Thyroid gland (tissue), 4 donors: ENCODE measurements around the gene ADAMTS4. TPM values are rescaled to one million over a fixed set of nuclear protein-coding genes. Genes with fewer than 3 reads are reported as not detected.

Experiments
- DNase-seq, 2 donors: peaks; one replicate each; pipeline ENCODE4 v3.0.0-alpha.2; 2019
- H3K27ac ChIP-seq, 3 donors: fragments of 200-600 bp; sonication (generic); 1 replicate in 2 of 3; 2 replicates in 1 of 3; pipeline ENCODE4 v1.5.1; 2016 to 2019; ENCODE audit warnings: mild to moderate bottlenecking in 1 of 3, moderate library complexity in 1 of 3
- H3K27me3 ChIP-seq: fragments of 200-600 bp; sonication (generic); one replicate; pipeline ENCODE4 v1.5.1; 2019
- H3K36me3 ChIP-seq, 2 donors: fragments of 200-600 bp; sonication (generic); one replicate each; pipeline ENCODE4 v1.5.1; 2016 to 2019
- H3K4me1 ChIP-seq, 2 donors: fragments of 200-600 bp; sonication (generic); one replicate each; pipeline ENCODE4 v1.5.1; 2017 to 2019
- H3K4me3 ChIP-seq, 3 donors: fragments of 200-600 bp; sonication (generic); replicated peaks in 1 of 3; 1 replicate in 2 of 3; 2 replicates in 1 of 3; pipeline ENCODE4 v1.5.1; 2016; ENCODE audit warnings: mild to moderate bottlenecking in 1 of 3
- H3K9me3 ChIP-seq: fragments of 200-600 bp; sonication (generic); one replicate; pipeline ENCODE4 v1.5.1; 2017
- POLR2A ChIP-seq, 2 donors: fragments of 450-650 bp; IDR thresholded peaks; one replicate each; pipeline ENCODE4 v1.6.1; 2017; ENCODE audit warnings: antibody characterized with exemption in 2 of 2, mild to moderate bottlenecking in 2 of 2, moderate library complexity in 1 of 2
- WGBS, 2 donors: methylation state at CpG; one replicate each; pipeline ENCODE4 v1.1.5; 2017; 5-methylcytosine and 5-hydroxymethylcytosine counted together
- intact Hi-C: fragments of 100-400 bp; cut with DNase I; formaldehyde crosslinking; loops from one replicate; pipeline ENCODE4 v1.15.1; 2023
- total RNA-seq, 4 donors: library from RNA; depleted of rRNA; stranded (reverse); fragments of >200 nt; gene quantifications; one replicate each; pipeline ENCODE4 v1.2.3, GENCODE V29; 2016
- TF ChIP-seq, protein P1 (sequence below), 6 experiments: fragments of 200-600 bp in 3 of 6; fragments of 450-650 bp in 3 of 6; sonication (generic) in 3 of 6; IDR thresholded peaks; one replicate each; pipeline ENCODE4 v1.5.1; 2016 to 2019; ENCODE audit warnings: antibody characterized with exemption in 6 of 6, mild to moderate bottlenecking in 2 of 6, inconsistent platforms in 1 of 6, moderate library complexity in 1 of 6

ADAMTS4 gene
- total RNA-seq, 4 donors from 2014 or later, result 4.6 to 24.4 (median 9.4) TPM

DNA sequence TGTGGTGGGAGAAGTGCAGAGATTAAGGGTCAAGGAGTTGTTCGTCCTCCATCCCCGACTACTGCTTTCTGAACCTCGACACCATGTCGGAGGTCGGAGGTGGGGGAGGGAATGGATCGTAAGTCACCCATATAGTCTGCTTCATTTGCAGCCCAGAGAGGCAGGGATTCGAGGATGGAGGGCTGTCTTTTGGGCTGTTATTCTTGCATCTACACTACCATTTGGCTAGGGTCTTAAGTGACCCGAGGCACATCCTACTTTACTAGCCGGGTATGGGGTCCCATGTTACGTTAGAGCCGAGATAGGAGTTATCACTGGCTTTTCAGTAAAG is 39.0 kb downstream of the ADAMTS4 start:
- peak overlapping the region; percentile 76 to 93 (median 83) for H3K27ac ChIP-seq
- 5 to 10% methylated on average over 11 of the region's 11 CpGs for WGBS, 2 donors
- peak overlapping the region; percentile 88 to 97 (median 96) for H3K4me3 ChIP-seq
- intact Hi-C loops, result no loop called here
- DNase-seq, result no peak
- TF ChIP-seq, protein P1, sequence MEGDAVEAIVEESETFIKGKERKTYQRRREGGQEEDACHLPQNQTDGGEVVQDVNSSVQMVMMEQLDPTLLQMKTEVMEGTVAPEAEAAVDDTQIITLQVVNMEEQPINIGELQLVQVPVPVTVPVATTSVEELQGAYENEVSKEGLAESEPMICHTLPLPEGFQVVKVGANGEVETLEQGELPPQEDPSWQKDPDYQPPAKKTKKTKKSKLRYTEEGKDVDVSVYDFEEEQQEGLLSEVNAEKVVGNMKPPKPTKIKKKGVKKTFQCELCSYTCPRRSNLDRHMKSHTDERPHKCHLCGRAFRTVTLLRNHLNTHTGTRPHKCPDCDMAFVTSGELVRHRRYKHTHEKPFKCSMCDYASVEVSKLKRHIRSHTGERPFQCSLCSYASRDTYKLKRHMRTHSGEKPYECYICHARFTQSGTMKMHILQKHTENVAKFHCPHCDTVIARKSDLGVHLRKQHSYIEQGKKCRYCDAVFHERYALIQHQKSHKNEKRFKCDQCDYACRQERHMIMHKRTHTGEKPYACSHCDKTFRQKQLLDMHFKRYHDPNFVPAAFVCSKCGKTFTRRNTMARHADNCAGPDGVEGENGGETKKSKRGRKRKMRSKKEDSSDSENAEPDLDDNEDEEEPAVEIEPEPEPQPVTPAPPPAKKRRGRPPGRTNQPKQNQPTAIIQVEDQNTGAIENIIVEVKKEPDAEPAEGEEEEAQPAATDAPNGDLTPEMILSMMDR (IDR thresholded peaks at IDR 0.05), result no peak
- no peak for TF ChIP-seq POLR2A (IDR thresholded peaks at IDR 0.05)
- peaks cover 3 to 7% of the 10 kb centered on the region in 2 donors for H3K36me3 ChIP-seq
- H3K4me1 ChIP-seq, result peaks cover 6 to 27% of the 10 kb centered on the region in 2 donors
- no peaks in the 10 kb centered on the region for H3K9me3 ChIP-seq
- no peaks in the 10 kb centered on the region for H3K27me3 ChIP-seq

DNA sequence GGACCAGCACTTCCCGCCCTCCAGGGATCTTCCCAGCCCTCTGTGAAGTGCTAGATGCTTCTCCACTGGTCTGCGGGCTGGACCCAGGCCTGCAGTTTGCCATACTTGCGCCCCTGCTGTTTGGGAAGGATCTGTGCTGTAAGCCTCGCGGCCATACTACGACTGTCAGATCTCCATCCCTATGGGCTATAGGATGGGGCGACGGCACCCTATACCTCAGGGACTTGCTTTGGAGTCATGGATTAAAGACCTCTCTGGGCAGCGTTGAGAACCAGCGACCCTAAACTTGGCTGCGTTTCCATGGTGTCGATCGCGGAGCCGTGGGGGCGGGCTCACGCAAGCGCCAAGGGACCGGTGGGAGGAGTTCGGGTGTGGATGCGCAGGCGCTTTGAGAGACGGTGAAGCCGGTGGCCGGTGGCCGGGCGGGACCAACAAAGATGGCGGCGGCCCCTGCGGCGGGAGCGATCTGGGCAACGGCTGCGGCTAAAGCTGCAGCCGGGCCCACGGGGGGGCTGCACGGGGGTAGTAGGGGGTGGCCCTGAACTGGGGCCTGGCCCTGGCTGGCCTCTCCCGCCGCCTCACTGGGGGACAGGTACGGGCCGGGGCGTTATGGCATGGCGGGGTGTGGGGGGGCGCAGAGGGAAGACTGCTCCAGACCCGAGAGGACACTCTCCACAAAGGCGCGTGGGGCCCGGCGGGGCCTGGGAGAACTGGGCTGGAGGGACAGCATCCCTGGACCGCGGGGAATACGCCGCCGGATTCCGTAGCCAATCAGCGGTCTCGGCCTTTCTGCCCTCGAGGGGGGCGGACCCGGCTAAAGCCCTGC is 39.6 kb downstream of the ADAMTS4 start, which contains the start of gene USP21:
USP21 (plus strand) TSS at position 414 of the 826 bp plus-strand sequence. CDS start 1,141 bp downstream, outside the sequence.
- peak; percentile 91 to 93 for DNase-seq
- no peaks in the 10 kb centered on the region for H3K9me3 ChIP-seq
- intact Hi-C loops, result no loop called here
- H3K27ac ChIP-seq, result peak within 1 kb of the TSS; percentile 76 to 93 (median 83)
- TF ChIP-seq POLR2A (IDR thresholded peaks at IDR 0.05), result peak in 1 of 2 donors; percentile 77
- TF ChIP-seq, protein P1 (IDR thresholded peaks at IDR 0.05), result peak in 3 of 6 experiments; percentile 17 to 41 (median 30)
- peaks cover 12 to 32% of the 10 kb centered on the region in 2 donors for H3K4me1 ChIP-seq
- 1 to 3% methylated on average over 11 to 31 of the region's 60 CpGs for WGBS, 2 donors
- H3K36me3 ChIP-seq, result peaks cover 3 to 7% of the 10 kb centered on the region in 2 donors
- no peaks in the 10 kb centered on the region for H3K27me3 ChIP-seq
- H3K4me3 ChIP-seq, result peak within 1 kb of the TSS; percentile 88 to 97 (median 96)

DNA sequence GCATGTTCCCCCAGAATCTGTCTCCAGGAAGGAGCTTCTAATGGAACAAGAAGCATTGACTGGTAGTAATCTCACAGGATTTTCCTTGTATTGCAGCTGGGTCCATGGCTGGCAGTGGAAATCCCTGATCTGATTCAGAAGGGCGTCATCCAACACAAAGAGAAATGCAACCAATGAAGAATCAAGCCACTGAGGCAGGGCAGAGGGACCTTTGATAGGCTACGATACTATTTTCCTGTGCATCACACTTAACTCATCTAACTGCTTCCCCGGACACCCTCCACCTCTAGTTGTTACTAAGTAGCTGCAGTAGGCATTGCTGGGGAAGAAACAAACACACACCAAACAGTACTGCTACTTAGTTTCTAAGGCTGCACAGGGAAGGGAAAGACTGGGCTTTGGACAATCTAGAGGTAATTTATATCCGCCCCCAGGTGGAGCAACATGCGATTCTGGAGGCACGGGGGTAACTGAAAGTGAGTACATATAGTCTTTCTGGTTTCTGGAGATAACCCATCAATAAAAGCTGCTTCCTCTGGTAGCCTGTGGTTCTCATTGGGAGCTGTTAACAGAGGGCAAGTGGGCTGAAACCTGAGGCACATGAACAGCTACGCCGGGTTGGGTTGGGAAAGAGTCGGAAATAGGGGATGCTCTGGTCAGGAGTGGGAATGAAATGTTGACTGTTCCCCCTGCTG is 40.4 kb downstream of the ADAMTS4 start:
- H3K27me3 ChIP-seq, result no peaks in the 10 kb centered on the region
- peaks cover 3 to 7% of the 10 kb centered on the region in 2 donors for H3K36me3 ChIP-seq
- no peak for DNase-seq
- 73 to 76% methylated on average over 9 of the region's 9 CpGs for WGBS, 2 donors
- no peaks in the 10 kb centered on the region for H3K9me3 ChIP-seq
- no peak for TF ChIP-seq POLR2A (IDR thresholded peaks at IDR 0.05)
- TF ChIP-seq, protein P1 (IDR thresholded peaks at IDR 0.05), result no peak
- H3K4me1 ChIP-seq, result peaks cover 12 to 32% of the 10 kb centered on the region in 2 donors
- peak overlapping the region in 1 of 3 donors; percentile 96 for H3K4me3 ChIP-seq
- peak overlapping the region; percentile 76 to 93 (median 83) for H3K27ac ChIP-seq
- intact Hi-C loops, result no loop called here

DNA sequence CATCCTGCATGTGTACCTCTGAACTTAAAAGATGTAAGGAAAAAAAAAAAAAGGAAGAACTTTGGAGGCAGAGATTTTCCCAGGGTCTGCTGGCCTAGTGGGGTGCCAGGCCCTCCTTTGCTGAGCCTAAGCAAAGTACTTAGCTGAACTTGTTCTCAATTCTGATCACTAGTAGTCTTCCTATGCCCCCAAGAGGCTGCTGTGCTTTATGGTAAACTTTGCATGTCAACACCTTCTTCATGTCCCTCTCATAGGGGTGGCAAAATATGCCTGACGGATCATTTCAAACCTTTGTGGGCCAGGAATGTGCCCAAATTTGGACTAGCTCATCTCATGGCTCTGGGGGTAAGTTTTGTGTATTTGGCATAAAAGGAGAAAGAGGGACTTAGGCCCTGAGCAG is 41.0 kb downstream of the ADAMTS4 start:
- intact Hi-C loops, result no loop called here
- H3K36me3 ChIP-seq, result peaks cover 3 to 7% of the 10 kb centered on the region in 2 donors
- peaks cover 12 to 32% of the 10 kb centered on the region in 2 donors for H3K4me1 ChIP-seq
- DNase-seq, result no peak
- H3K4me3 ChIP-seq, result no peak overlapping the region
- WGBS, 2 donors, result 91 to 100% methylated on average over 1 of the region's 1 CpG
- H3K27me3 ChIP-seq, result no peaks in the 10 kb centered on the region
- no peak overlapping the region for H3K27ac ChIP-seq
- no peaks in the 10 kb centered on the region for H3K9me3 ChIP-seq
- TF ChIP-seq, protein P1 (IDR thresholded peaks at IDR 0.05), result no peak
- TF ChIP-seq POLR2A (IDR thresholded peaks at IDR 0.05), result no peak
